GM19468 (cell line): Measurements from ENCODE around the gene TAMM41.
"Not testable (repeated sequence)": the region's sequence is repeated elsewhere in the genome, so short reads cannot be mapped to it uniquely, and the experiment has no call there.

Source experiments
- ATAC-seq: cut with Tn5 transposase; IDR thresholded peaks from one replicate; pipeline ENCODE4 v1.9.1; 2021; ENCODE audit warnings: mild to moderate bottlenecking, moderate library complexity, moderate number of reproducible peaks; ENCODE audit not compliant: unreplicated experiment; ENCODE audit errors: extremely low read depth

Gene TAMM41

GRCh38 chr3:11770477-11771391 lies 76.0 kb downstream of the TAMM41 start:
- peak; percentile 96 for ATAC-seq

GRCh38 chr3:11769704-11770476 lies 76.8 kb downstream of the TAMM41 start:
- ATAC-seq: no peak

GRCh38 chr3:11768604-11769003 lies 78.1 kb downstream of the TAMM41 start:
- ATAC-seq: no peak

GRCh38 chr3:11764931-11765363 lies 81.7 kb downstream of the TAMM41 start:
- no peak for ATAC-seq

GRCh38 chr3:11759996-11760395 lies 86.7 kb downstream of the TAMM41 start:
- no peak for ATAC-seq

- ATAC-seq: no peak
Measured at GRCh38 chr3:11757929-11758328, 88.8 kb downstream of the TAMM41 start.

GRCh38 chr3:11757441-11757875 lies 89.2 kb downstream of the TAMM41 start:
- ATAC-seq: no peak

- no peak for ATAC-seq
Measured at GRCh38 chr3:11755276-11755675, 91.4 kb downstream of the TAMM41 start.

GRCh38 chr3:11752254-11752653 lies 94.4 kb downstream of the TAMM41 start:
- ATAC-seq: not testable (repeated sequence)

GRCh38 chr3:11748306-11748705 lies 98.4 kb downstream of the TAMM41 start:
- not testable (repeated sequence) for ATAC-seq
